ENCODE results near the gene GLCE.
A peak's percentile ranks its signal among the peaks of the same experiment; 100 is the strongest.

GLCE gene

GRCh38 chr15:69144530-69144929 lies 15.9 kb upstream of the GLCE start:
- H3K4me3 ChIP-seq (replicated peaks in 1 of 2; ENCODE audit: low read depth in 2 of 2, low read length in 2 of 2), result no peak overlapping the region
- no peak for DNase-seq (ENCODE audit: low read depth in 2 of 2)
- TF ChIP-seq, protein P1, sequence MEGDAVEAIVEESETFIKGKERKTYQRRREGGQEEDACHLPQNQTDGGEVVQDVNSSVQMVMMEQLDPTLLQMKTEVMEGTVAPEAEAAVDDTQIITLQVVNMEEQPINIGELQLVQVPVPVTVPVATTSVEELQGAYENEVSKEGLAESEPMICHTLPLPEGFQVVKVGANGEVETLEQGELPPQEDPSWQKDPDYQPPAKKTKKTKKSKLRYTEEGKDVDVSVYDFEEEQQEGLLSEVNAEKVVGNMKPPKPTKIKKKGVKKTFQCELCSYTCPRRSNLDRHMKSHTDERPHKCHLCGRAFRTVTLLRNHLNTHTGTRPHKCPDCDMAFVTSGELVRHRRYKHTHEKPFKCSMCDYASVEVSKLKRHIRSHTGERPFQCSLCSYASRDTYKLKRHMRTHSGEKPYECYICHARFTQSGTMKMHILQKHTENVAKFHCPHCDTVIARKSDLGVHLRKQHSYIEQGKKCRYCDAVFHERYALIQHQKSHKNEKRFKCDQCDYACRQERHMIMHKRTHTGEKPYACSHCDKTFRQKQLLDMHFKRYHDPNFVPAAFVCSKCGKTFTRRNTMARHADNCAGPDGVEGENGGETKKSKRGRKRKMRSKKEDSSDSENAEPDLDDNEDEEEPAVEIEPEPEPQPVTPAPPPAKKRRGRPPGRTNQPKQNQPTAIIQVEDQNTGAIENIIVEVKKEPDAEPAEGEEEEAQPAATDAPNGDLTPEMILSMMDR (IDR thresholded peaks at IDR 0.05; ENCODE audit: low read depth, low read length), result no peak

DNA sequence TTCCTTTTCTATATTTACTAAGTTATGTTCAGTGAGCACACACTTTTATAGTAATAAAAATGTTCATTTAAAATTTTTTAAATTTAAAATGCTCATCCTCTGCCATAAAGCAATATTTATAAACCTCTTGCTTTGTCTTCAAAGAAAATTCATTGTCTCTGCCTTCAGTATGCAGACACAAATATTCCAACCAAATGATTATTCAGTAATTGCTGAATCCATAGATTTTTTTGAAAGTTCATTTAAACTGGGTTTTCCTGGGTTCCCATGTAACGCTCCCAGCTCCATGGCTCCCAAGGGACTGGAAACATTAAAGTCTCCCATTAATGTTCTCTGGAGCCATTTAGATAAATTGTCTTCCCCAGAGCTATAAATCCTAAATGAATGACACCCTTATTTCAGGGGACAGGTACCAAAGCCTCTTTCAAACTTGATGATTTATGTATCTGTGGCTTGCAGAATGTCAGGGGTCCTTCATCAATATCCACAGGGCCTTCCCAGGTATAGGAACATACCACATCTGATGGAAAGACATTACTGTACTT lies 15.2 kb upstream of the GLCE start:
- no peak for DNase-seq (ENCODE audit: low read depth in 2 of 2)
- H3K4me3 ChIP-seq (replicated peaks in 1 of 2; ENCODE audit: low read depth in 2 of 2, low read length in 2 of 2), result no peak overlapping the region
- TF ChIP-seq, protein P1 (IDR thresholded peaks at IDR 0.05; ENCODE audit: low read depth, low read length), result no peak

DNA sequence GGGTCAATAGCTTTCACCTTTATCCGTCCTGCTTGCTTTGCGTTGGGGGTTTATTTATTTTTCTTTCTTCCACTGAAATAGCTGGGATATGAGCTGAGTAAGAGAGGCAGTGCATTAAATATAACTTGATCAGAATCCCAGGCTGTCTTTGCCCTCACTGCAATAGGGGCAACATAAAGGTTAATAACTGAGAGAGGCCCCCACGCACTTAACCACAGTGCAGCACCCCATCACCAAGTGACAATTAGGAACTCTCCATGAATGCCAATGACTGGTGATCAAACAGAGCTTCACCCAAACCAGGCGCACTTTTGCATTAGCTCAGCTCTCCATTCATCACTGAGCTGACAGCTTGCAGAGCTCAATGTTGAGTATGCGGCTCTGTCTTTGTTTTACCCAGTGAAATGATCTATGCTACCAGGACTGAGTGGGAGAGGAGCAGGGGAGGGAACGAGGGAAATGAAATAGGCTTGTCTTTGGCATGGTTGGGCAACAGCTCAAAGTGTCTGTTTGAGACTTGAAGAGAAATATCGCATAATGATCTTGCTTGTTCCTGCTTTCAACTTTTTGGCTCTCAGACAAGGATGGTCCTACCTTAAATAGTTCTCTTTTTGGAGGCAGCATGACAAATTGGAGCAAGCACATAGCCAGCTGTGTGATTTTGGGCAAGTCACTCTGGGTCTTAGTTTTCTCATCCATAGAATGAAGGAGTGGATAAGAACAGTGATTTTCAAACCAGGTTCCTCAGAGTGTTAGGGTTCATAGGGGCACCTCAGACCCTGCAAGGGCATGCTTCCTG lies 14.5 kb upstream of the GLCE start:
- H3K4me3 ChIP-seq (replicated peaks in 1 of 2; ENCODE audit: low read depth in 2 of 2, low read length in 2 of 2), result no peak overlapping the region
- DNase-seq (ENCODE audit: low read depth in 2 of 2), result peak in 1 of 2 donors; percentile 38
- TF ChIP-seq, protein P1 (IDR thresholded peaks at IDR 0.05; ENCODE audit: low read depth, low read length), result no peak

DNA sequence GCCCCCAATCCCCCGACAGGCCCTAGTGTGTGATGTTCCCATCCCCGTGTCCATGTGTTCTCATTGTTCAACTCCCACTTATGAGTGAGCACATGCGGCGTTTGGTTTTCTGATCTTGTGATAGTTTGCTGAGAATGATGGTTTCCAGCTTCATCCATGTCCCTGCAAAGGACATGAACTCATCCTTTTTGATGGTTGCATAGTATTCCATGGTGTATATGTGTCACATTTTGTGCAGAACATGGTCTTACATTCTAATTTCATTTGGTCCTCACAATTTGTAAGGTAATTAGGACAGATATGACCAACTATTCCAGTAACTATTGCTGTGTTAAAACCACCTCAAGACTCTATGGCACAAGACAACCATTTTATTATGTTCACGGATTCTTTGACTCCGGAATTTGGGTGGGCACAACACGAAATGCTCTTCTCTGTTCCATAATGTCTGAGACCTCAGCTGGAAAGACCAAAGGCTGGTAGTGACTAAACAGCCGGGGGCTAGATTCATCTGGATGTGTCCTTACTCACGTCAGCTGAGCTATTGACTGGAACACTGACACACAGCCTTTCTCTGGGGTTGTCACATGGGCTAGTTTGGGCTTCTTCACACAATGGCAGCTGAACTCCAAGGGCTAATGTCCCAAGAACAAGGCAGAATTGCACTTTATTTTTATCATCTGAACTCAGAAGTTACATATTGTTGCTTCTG lies 13.6 kb upstream of the GLCE start:
- TF ChIP-seq, protein P1 (IDR thresholded peaks at IDR 0.05; ENCODE audit: low read depth, low read length), result no peak
- DNase-seq (ENCODE audit: low read depth in 2 of 2), result no peak
- H3K4me3 ChIP-seq (replicated peaks in 1 of 2; ENCODE audit: low read depth in 2 of 2, low read length in 2 of 2), result no peak overlapping the region

DNA sequence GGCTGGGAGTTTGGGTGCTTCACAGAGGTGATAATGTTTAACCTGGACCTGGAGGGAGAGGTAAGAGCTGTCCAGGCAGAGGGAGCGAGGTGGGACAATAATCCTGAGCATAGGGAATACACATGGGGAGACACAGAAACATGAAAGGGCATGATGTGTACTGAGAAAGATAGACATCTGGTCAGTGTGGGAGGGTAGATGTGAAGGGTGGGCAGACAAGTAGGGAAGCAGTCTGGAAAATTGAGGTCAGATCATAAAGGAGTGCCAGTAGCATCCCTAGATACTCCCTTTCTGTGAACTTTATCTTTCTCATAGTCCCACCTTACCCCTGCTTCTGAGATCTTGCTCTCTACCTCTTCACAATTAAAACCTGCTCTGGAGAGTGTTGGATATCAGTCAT lies 12.0 kb upstream of the GLCE start:
- TF ChIP-seq, protein P1 (IDR thresholded peaks at IDR 0.05; ENCODE audit: low read depth, low read length), result no peak
- DNase-seq (ENCODE audit: low read depth in 2 of 2), result no peak
- no peak overlapping the region for H3K4me3 ChIP-seq (replicated peaks in 1 of 2; ENCODE audit: low read depth in 2 of 2, low read length in 2 of 2)

DNA sequence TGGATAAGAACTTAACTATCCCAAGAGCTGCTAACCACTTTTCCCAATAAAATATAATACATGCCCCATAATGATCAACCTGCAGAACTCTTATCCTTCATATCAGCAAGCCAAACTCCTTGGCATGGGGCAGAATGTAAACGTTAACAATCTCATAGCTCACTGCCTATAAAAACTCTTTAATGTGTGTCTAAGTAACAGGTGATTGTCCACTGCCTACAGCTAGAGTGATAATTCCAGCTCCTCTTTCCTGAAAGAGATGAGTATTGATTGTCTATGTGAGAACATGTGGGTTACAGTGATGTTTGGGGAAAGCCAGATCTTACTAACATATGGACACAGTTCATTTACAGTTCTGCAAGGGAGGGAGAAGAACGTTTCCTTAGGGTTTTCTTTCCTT lies 11.3 kb upstream of the GLCE start:
- TF ChIP-seq, protein P1 (IDR thresholded peaks at IDR 0.05; ENCODE audit: low read depth, low read length), result no peak
- no peak overlapping the region for H3K4me3 ChIP-seq (replicated peaks in 1 of 2; ENCODE audit: low read depth in 2 of 2, low read length in 2 of 2)
- DNase-seq (ENCODE audit: low read depth in 2 of 2), result no peak
